IMR-90 (cell line): Measurements from ENCODE around the gene TMIGD1. TPM values are rescaled to one million over a fixed set of nuclear protein-coding genes. Genes with fewer than 3 reads are reported as not detected.
A peak's percentile ranks its signal among the peaks of the same experiment; 100 is the strongest.

Source experiments
- ATAC-seq: fragments of 200-7000 bp; cut with Tn5 transposase; 2 replicates; pipeline ENCODE4 v1.9.1; 2020; ENCODE audit warnings: low read depth, mild to moderate bottlenecking, moderate library complexity
- BruUV-seq: library from RNA; stranded (reverse); fragments of 400-500 nt; replicated peaks from 2 replicates; lab custom pipeline; 2021; lab: Mats Ljungman, UMichigan
- CTCF ChIA-PET: fragments of 300-600 bp; formaldehyde crosslinking; extraction: SDS; loops from one replicate; lab custom pipeline; 2021; ENCODE audit warnings: antibody characterized with exemption; lab: Yijun Ruan, JAX
- POLR2A ChIA-PET: fragments of 300-600 bp; sonication (Branson Sonifier 250); formaldehyde crosslinking; loops from one replicate; lab custom pipeline; 2022; ENCODE audit warnings: antibody characterized with exemption; ENCODE audit not compliant: unreplicated experiment; lab: Charles Lee
- DNase-seq: peaks from one replicate; pipeline ENCODE4 v3.0.0; 2013
- H2AFZ ChIP-seq: replicated peaks from 2 replicates; pipeline ENCODE3; 2013; ENCODE audit warnings: low read length, mild to moderate bottlenecking; ENCODE audit not compliant: poor library complexity
- H2AK5ac ChIP-seq: 2 replicates; pipeline ENCODE4 v1.6.1; 2013; ENCODE audit warnings: low read depth, low read length, inconsistent platforms
- H2AK9ac ChIP-seq: replicated peaks from 2 replicates; pipeline ENCODE3; 2013; ENCODE audit warnings: mild to moderate bottlenecking, low read depth, low read length, moderate library complexity; ENCODE audit not compliant: poor library complexity
- H2BK120ac ChIP-seq: 2 replicates; pipeline ENCODE4 v1.6.1; 2013; ENCODE audit warnings: low read depth, low read length, inconsistent platforms
- H2BK15ac ChIP-seq: 3 replicates; pipeline ENCODE4 v1.6.1; 2013; ENCODE audit warnings: low read depth, low read length, inconsistent platforms
- H2BK20ac ChIP-seq: 2 replicates; pipeline ENCODE4 v1.6.1; 2013; ENCODE audit warnings: low read depth, mild to moderate bottlenecking, inconsistent platforms, low read length, moderate library complexity
- H2BK5ac ChIP-seq: 2 replicates; pipeline ENCODE4 v1.6.1; 2013; ENCODE audit warnings: mild to moderate bottlenecking, low read depth, low read length, inconsistent platforms; ENCODE audit not compliant: poor library complexity, severe bottlenecking
- H3K14ac ChIP-seq: replicated peaks from 2 replicates; pipeline ENCODE4 v1.6.1; 2013; ENCODE audit warnings: low read depth, low read length, inconsistent platforms
- H3K18ac ChIP-seq: 2 replicates; pipeline ENCODE4 v1.6.1; 2013; ENCODE audit warnings: low read depth, low read length, control low read depth
- H3K23ac ChIP-seq: 2 replicates; pipeline ENCODE4 v1.6.1; 2013; ENCODE audit warnings: low read depth, low read length, inconsistent platforms
- H3K27ac ChIP-seq: 2 replicates; pipeline ENCODE4 v1.5.1; 2013; ENCODE audit warnings: mild to moderate bottlenecking, control low read depth, low read length; ENCODE audit not compliant: insufficient read depth
- H3K27me3 ChIP-seq: 2 replicates; pipeline ENCODE4 v1.6.1; 2013; ENCODE audit warnings: low read length; ENCODE audit not compliant: control insufficient read depth, insufficient read depth
- H3K36me3 ChIP-seq: 2 replicates; pipeline ENCODE4 v1.6.1; 2013; ENCODE audit warnings: low read length, mixed read lengths; ENCODE audit not compliant: control insufficient read depth, insufficient read depth
- H3K4ac ChIP-seq: 2 replicates; pipeline ENCODE4 v1.6.1; 2013; ENCODE audit warnings: low read depth, low read length, inconsistent platforms
- H3K4me1 ChIP-seq: 2 replicates; pipeline ENCODE4 v1.6.1; 2013; ENCODE audit warnings: low read length, mixed read lengths; ENCODE audit not compliant: control insufficient read depth, insufficient read depth
- H3K4me2 ChIP-seq: 2 replicates; pipeline ENCODE4 v1.6.1; 2013; ENCODE audit warnings: low read depth, mild to moderate bottlenecking, control low read depth, low read length, moderate library complexity
- H3K4me3 ChIP-seq: 2 replicates; pipeline ENCODE4 v1.5.1; 2013; ENCODE audit warnings: low read depth, mild to moderate bottlenecking, control low read depth, low read length, moderate library complexity; ENCODE audit not compliant: insufficient read depth
- H3K56ac ChIP-seq: 2 replicates; pipeline ENCODE4 v1.6.1; 2013; ENCODE audit warnings: low read length, inconsistent platforms; ENCODE audit not compliant: insufficient read depth; ENCODE audit errors: extremely low read depth
- H3K79me1 ChIP-seq, 2 experiments: 2 replicates each; pipeline ENCODE4 v1.6.1; 2013; ENCODE audit warnings: low read length in 2 of 2, inconsistent platforms in 1 of 2, low read depth in 1 of 2
- H3K9ac ChIP-seq: 2 replicates; pipeline ENCODE4 v1.6.1; 2013; ENCODE audit warnings: low read depth, low read length, control low read depth
- H3K9me1 ChIP-seq: 2 replicates; pipeline ENCODE4 v1.6.1; 2013; ENCODE audit warnings: low read length, inconsistent platforms; ENCODE audit not compliant: insufficient read depth
- H3K9me3 ChIP-seq: 2 replicates; pipeline ENCODE4 v1.6.1; 2013; ENCODE audit warnings: low read length; ENCODE audit not compliant: control insufficient read depth, insufficient read depth
- H4K20me1 ChIP-seq: 2 replicates; pipeline ENCODE4 v1.6.1; 2013; ENCODE audit warnings: low read length, inconsistent platforms; ENCODE audit not compliant: insufficient read depth
- H4K5ac ChIP-seq: 2 replicates; pipeline ENCODE4 v1.6.1; 2013; ENCODE audit warnings: mild to moderate bottlenecking, low read depth, low read length, control low read depth
- H4K8ac ChIP-seq, 2 experiments: 2 replicates each; pipeline ENCODE4 v1.6.1; 2013; ENCODE audit warnings: low read depth in 2 of 2, low read length in 2 of 2, control low read depth in 1 of 2, inconsistent platforms in 1 of 2
- H4K91ac ChIP-seq: 2 replicates; pipeline ENCODE4 v1.6.1; 2013; ENCODE audit warnings: low read depth, low read length, inconsistent platforms; ENCODE audit not compliant: insufficient read depth
- CHD1 ChIP-seq: IDR thresholded peaks from 2 replicates; pipeline ENCODE4 v1.6.1; 2012; ENCODE audit warnings: low read depth, low read length, improper control_type of control experiment
- RFX5 ChIP-seq: IDR thresholded peaks from 2 replicates; pipeline ENCODE4 v1.8.0; 2012; ENCODE audit warnings: low read depth, mild to moderate bottlenecking, low read length, moderate library complexity
- USF2 ChIP-seq: fragments of 150-350 bp; IDR thresholded peaks from 2 replicates; pipeline ENCODE4 v1.6.1; 2017; ENCODE audit warnings: mild to moderate bottlenecking, antibody characterized with exemption, low read length, low read depth
- WGBS, 2 experiments: methylation state at CpG; one replicate each; pipeline versions ENCODE4 v1.1.5 to v1.1.7; 2013; ENCODE audit warnings: missing lambda C conversion rate in 2 of 2; ENCODE audit not compliant: insufficient read length in 1 of 2; ENCODE audit errors: extremely low coverage in 2 of 2; 5-methylcytosine and 5-hydroxymethylcytosine counted together
- dilution Hi-C: fragments of 300-500 bp; cut with HindIII; formaldehyde crosslinking; loops from one replicate; pipeline ENCODE4 v1.14.3; 2018; ENCODE audit warnings: low sequenced_read_pairs; ENCODE audit not compliant: unreplicated experiment
- in situ Hi-C: fragments of 300-500 bp; cut with MboI; formaldehyde crosslinking; loops from 3 replicates; pipeline ENCODE4 v1.14.3; 2019; ENCODE audit warnings: low sequenced_read_pairs, inconsistent platforms, mixed read lengths
- intact Hi-C: fragments of 100-400 bp; cut with micrococcal nuclease; formaldehyde crosslinking; loops from 2 replicates; pipeline ENCODE4 v1.10.0; 2022
- polyA plus RNA-seq, 3 experiments: library from polyadenylated mRNA; depleted of rRNA; stranded (reverse); fragments of >200 nt; gene quantifications; 2 replicates each; pipeline ENCODE4 v1.2.3, GENCODE V29; 2012; ENCODE audit warnings: low replicate concordance in 1 of 3
- total RNA-seq: library from RNA; depleted of rRNA; stranded (reverse); fragments of >200 nt; gene quantifications from 2 replicates; pipeline ENCODE4 v1.2.3, GENCODE V29; 2012

TMIGD1 gene
- total and polyA plus RNA-seq, 2 of the 4 experiments (the other 2 are of a cell fraction), result not detected

GRCh38 chr17:30375661-30376060 lies 41.8 kb upstream of the TMIGD1 start:
- Histone ChIP-seq H3K4ac (peak overlapping the region; percentile 46; the same call in 1 of the 2 replicates), H2AK9ac (no peak overlapping the region), H3K9me1 (peaks cover 13% of the 10 kb centered on the region), H3K14ac (no peak overlapping the region), H4K91ac (no peak overlapping the region), H3K4me1 (peaks cover 20% of the 10 kb centered on the region), H3K27me3 (no peaks in the 10 kb centered on the region), H3K9ac (no peak overlapping the region), H3K36me3 (no peaks in the 10 kb centered on the region), H3K4me3 (no peak overlapping the region), H4K8ac (no peak overlapping the region), H2BK15ac (0 out of 3 replicates have a peak overlapping the region, but pooled peaks have one; percentile 8), H4K5ac (no peak overlapping the region), H3K56ac (peak overlapping the region; percentile 24; the same call in 1 of the 2 replicates), H2AFZ (no peak overlapping the region), H2BK20ac (peak overlapping the region; percentile 65; the same call in 1 of the 2 replicates), H4K20me1 (peaks cover 12% of the 10 kb centered on the region; the same call in 1 of the 2 replicates), H2BK120ac (no peak overlapping the region), H3K9me3 (no peaks in the 10 kb centered on the region), H3K4me2 (no peak overlapping the region), H3K79me1 (peaks cover 5 to 16% of the 10 kb centered on the region in 2 experiments; a peak in 3 of 4 replicates), H3K27ac (no peak overlapping the region), H2BK5ac (no peak overlapping the region), H3K18ac (no peak overlapping the region; the same call in 1 of the 2 replicates), H3K23ac (0 out of 2 replicates have a peak overlapping the region, but pooled peaks have one; percentile 7), H2AK5ac (peak overlapping the region; percentile 42; the same call in 1 of the 2 replicates)
- no TSS peak for BruUV-seq
- intact Hi-C loops (loop anchor here (1.0 to 5.0 kb wide), 3 partner anchors 25 to 83 kb away; partner anchors contain the start of gene BLMH), in situ Hi-C loops (no loop called here), dilution Hi-C loops (no loop called here)
- CTCF ChIA-PET, result no interaction called here
- peak; percentile 28 for DNase-seq
- POLR2A ChIA-PET, result no interaction called here
- TF ChIP-seq CHD1 (no peak), USF2 (no peak), RFX5 (no peak)
- WGBS, 2 experiments, result no CpG with 5 or more reads among the region's 1 CpG
- ATAC-seq, result no peak
